ENCODE results near the gene WNT9A.

Gene WNT9A

GRCh38 chr1:227954163-227954850 is 6.6 kb upstream of the WNT9A start:
- no peak for DNase-seq (ENCODE audit: low read depth in 2 of 2)

DNA sequence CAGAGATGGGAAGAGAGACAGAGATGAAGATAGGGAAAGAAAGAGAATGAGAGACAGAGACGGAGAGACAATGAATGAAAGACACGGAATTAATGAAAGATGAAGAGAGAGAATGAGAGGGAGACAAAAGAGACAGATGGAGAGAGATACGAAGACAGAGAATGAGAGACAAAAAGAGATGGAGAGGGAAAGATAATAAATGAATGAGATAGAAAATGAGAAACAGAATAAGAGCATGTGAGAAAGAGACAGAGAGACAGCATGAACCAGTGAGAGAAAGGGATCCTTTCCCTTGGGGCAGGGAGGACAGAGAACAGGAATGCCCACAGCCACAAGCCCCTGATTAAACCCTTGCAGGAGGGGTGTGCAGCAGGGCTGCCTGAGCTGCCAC is 5.3 kb upstream of the WNT9A start:
- DNase-seq (ENCODE audit: low read depth in 2 of 2), result no peak

DNA sequence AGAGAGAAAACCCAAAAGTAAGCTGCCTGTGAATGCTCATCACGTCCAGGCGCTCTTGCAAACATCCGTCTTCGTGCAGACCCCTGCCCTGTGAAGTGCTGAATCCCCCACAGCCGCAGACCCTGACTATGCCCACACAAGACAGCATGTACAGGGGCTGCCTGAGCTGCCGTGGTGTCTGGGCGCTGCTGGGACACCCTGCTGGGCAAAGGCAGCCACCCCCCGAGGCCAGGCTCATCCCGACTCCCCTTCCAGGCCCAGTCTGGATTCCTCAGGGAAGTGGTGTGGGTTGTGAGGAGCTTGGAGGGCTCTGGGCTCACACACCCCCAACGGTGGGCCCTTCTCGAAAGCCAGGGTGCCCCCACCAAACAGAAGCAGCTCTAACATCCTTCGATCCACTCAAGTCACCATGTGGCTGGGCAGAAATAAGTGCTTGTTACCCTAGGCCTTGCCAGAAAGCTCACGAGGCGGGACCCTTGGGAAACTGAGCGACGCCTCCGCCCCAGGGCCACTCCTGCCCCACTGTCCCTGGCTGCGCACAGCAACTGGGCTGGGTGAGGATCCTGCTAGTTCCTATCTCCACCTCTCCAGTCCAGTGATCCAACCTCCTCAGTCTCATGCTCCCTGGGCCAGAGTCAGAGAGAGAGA is 4.8 kb upstream of the WNT9A start:
- no peak for DNase-seq (ENCODE audit: low read depth in 2 of 2)

DNA sequence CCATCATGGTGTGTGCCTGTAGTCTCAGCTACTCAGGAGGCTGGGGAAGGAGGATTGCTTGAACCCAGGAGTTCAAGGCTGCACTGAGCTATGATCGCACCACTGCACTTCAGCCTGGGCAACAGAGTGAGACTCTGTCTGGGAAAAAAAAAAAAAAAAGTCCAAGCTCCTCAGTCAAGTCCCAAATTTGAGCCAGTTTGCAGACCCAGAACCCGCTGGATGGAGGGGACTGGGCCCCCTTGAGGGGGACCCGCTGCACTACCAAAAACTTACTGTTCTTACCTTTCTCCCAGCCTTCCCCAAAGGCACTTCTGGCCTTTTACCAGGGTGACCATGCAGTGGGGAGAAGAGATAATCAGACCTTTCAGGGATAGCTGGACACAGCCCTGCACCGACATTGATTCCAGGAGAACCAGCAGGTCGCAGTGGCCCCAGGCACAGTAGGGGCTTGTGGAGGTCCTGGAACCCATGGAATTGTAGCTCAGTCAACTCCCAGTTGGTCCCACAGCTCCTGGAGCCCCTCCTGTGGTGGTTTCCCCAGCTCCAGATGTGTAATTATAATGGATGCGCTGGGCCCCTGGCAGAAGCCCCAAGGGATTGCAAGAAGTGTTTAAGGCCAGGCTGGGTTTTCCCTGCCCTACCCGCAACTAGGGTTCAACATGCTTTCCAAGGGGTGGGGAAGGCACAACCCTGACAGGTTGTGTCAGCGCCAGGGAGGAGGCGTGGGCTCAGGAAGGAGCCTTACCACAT is 4.1 kb upstream of the WNT9A start:
- no peak for DNase-seq (ENCODE audit: low read depth in 2 of 2)

DNA sequence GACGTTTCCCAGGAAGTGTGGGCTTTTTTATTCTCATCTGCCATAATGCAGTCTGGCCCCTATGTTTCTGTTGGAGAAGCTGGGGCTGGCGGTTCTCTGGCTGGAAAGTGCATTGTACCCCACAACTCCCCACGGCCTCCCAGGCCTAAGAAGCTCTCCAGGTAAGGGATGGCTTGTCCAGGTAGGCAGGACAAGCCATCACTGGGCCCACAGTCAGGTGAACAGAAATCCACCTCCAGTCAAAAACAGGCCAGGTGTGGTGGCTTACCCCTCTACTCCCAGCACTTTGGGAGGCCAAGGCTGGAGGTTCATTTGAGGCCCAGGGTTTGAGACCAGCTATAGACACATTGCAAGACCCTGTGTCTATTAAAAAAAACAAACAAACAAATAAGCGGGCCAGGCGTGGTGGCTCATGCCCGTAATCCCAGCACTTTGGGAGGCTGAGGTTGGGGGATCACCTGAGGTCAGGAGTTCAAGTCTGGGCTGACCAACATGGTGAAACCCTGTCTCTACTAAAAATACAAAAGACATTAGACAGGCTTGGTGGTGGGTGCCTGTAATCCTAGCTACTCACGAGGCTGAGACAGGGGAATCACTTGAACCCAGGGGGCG is 3.1 kb upstream of the WNT9A start:
- DNase-seq (ENCODE audit: low read depth in 2 of 2), result no peak

- no peak for DNase-seq (ENCODE audit: low read depth in 2 of 2)
Measured at GRCh38 chr1:227949954-227950734, 2.4 kb upstream of the WNT9A start.

GRCh38 chr1:227949341-227949921 is 1.7 kb upstream of the WNT9A start:
- no peak for DNase-seq (ENCODE audit: low read depth in 2 of 2)

DNA sequence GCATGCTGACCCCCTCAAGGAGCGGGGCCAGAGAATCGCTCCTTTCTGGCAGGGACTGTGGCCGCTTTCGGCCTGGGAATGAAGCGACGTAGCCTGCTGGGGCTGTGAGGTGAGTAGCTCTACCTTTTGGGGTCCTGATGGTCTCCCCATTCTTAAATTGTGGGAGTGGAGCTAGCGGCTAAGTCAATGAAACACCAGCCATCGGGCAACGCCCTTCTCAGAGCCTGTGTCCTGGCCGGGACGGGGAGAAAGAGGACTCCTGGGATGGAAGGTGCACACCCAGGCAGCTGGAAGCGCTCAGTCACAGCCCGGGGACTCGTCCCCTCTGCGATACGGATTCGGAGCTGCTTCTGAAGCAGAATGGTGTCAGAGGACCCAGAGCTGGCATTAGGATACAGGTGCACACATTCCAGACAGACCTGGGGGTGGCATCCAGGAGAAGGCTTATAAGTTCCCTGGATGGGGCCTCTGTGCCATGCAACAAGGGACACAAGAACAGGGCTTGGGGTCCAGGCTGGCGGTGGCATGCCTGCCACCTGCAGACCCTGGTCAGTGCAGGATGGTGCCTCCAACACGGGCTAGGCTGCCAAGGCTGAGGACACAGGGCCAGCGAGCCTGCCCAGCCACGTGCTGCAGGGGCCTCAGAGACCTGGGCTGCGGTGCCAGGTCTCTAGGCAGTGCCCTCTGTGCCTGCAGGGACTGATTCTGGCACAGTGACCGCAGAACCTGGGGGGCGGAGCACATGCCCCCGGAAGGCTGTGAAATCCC is 945 bp upstream of the WNT9A start:
- DNase-seq (ENCODE audit: low read depth in 2 of 2), result no peak

DNA sequence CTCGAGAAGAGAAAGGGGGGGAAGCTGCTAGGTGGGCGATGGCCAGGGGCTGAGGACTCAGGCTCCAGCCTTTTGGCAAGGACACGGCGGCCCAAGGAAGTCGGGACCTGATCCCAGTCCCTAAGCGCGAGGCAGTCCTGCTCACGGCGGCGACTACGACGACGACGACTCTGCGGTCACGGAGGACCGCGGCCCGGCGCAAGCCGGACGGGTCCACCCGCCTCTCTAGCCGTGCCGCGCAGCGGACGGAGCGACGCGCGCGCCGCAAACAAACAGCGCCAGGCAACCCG is 401 bp downstream of the WNT9A start:
- DNase-seq (ENCODE audit: low read depth in 2 of 2), result no peak

DNA sequence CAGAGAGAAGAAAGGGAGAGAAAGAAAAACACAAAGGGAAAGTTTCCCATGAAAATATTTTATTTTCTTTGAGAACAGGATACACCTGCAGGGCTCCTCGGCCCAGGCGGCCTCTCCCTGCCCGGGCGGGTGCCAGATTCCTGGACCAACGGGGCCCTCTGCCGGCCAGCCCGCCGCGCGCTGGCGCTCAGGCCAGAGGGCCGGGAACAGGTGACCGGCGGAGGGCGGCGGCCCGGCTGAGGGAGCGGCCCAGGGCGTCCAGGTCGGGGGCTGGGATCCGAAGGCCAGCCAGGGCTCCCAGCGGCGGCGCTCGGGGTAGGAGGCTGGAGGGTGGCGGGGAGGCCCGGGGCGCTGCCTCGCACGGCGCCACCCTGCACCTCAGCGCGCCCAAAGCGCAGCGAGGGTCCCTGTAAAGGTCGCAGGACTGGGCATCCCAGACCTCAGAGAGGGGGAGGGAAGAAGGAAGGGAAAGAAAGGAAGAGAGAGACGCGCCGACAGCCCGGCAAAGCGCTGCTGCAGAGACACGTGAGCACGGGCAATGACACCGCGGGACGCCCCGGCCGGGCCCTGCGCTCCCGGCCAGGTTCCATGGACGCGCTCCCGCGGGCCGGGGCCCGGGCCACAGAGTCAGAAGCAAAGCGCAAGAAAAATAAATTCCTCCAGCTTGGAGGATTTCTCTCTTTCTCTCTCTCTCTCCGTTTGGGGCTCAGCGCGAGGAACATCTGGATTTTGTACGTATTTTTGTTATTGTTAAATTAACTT is 927 bp downstream of the WNT9A start:
- DNase-seq (ENCODE audit: low read depth in 2 of 2), result peak; percentile 30 to 34

GRCh38 chr1:227945891-227946623 is 1.7 kb downstream of the WNT9A start:
- DNase-seq (ENCODE audit: low read depth in 2 of 2), result no peak

- no peak for DNase-seq (ENCODE audit: low read depth in 2 of 2)
Measured at GRCh38 chr1:227944931-227945890, 2.5 kb downstream of the WNT9A start.

DNA sequence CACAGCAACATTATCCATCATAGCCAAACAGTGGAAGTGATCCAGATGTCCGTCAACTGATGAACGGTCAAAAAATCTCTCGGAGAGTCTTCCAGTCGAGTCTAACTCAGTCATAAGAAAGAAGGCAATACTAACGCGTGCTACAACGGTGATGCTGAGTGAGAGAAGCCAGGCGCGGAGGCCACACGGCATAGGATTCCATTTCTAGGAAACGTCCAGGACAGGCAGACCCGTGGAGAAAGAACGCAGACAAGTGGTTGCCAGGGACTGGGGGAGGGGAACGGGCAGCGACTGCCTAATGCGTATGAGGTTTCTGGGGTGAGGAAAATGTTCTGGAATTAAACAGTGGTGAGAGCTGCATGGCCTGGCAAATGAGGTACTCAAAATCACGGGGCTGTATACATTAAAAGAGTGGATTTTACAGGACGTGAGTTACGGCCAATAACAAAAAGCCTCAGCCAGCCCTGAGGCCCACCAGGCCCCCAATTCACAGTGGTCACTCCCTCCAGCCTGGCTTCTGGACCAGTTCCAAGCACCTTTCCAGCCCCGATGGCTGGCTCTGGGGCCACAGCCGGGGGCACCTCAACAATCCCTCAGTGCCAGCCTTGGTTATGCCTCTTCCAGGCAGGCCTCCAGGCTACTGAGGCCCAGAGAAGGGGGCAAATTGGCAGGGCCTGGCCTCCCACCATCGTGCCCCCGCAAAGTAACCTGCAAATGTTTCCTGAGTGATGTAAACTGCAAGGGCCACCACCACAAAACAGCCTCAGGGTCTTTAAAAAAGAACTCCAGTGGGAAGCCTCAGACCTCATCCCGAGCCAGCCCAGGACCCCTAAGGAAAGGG is 3.4 kb downstream of the WNT9A start:
- no peak for DNase-seq (ENCODE audit: low read depth in 2 of 2)

DNA sequence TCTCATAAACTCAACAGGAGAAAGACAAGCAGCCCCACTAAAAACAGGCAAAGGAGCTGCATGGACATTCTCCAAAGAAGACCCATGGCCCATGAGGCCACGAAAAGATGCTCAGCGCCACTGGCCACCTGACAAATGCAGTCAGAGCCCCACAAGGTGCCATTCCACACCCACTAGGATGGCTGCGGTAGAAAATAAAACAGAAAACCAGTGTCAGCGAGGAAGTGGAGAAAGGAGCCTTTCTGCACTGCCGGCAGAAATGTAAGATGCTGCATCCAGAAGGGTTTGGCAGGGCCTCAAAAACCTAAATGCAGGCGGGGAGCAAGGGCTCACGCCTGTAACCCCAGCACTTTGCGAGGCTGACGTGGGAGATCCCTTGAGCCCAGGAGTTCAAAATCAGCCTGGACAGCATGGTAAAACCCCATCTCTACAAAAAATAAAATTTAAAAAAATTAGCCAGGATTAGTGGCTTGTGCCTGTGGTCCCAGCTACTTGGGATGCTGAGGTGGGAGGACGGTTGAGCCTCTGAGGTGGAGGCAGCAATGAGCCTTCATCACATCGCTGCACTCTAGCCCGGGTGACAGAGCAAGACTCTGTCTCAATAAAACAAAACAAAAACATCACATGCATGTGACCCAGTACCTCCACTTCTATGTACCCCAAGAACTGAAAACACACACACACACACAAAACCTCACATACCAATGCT is 4.2 kb downstream of the WNT9A start:
- no peak for DNase-seq (ENCODE audit: low read depth in 2 of 2)

GRCh38 chr1:227942716-227943261 is 4.9 kb downstream of the WNT9A start:
- DNase-seq (ENCODE audit: low read depth in 2 of 2), result no peak

GRCh38 chr1:227942021-227942715 is 5.6 kb downstream of the WNT9A start:
- DNase-seq (ENCODE audit: low read depth in 2 of 2), result no peak

Data from stimulated activated CD8-positive, alpha-beta memory T cell treated with anti-CD3 and anti-CD28 coated beads, Interleukin-15, amount 100 ng/mL, for 48 hours (primary cell).